Limb (tissue), 2 donors: ENCODE results near the gene FIBP.
A peak's percentile ranks its signal among the peaks of the same experiment; 100 is the strongest.
"Not testable (repeated sequence)": the region's sequence is repeated elsewhere in the genome, so short reads cannot be mapped to it uniquely, and the experiment has no call there.

Experiments
- DNase-seq, 2 donors: peaks; one replicate each; pipeline ENCODE4 v3.0.0-alpha.2; 2016; ENCODE audit errors: extremely low spot score in 2 of 2

FIBP gene

DNA sequence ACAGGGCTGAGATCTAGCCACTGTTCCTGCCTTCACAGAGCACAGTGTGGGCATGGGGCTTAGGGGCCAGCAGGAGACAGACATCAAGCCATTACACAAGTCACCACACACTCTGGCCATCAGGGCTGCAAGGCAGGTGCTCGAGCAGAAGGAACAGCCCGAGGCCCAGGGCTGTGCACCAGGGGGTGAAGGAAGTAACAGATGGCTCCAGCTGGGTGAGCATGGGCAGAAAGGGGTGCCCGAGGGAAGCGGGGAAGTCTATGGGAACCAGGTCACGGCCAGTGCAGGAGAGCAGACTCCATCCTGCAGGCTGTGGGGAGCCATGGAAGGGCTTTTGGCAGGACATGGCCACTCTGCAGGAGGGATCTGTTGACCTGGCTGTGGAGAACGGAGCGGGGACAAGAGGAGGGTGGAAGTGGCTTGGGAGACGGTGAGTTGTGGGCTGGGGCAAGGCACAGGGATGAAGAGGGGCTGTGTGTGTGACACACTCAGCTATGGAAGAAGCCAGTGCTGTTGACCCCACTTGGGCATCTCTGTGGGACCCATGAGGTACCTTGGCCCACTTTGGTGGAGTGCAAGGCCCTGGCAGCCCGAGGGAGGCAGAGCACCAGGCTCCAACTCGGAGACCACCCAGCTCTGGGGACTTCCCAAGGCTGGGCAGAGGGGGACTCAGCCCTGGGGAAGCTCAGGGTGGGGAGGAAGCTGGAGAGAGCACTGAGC is 27.0 kb upstream of the FIBP start:
- no peak for DNase-seq

DNA sequence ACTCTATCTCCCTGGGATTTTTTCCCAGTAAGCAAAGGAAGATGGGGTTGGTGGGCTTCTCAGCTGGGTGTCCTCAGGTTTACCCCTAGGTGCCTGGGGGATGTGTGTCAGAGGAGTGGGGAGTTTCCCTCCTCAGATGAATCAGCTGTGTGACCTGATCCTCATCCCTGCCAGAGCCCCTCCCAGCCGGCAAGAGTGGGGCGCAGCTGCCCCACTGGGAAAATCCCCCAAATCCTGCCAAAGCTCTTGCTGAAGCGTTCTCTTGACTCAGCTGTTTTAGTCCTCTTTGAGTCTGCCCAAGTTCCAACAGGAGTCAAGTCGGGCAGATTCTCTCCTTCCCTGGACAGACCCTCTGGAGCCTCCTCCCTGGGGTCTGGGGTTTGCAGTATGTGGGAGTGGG is 24.6 kb upstream of the FIBP start:
- DNase-seq, result no peak

DNA sequence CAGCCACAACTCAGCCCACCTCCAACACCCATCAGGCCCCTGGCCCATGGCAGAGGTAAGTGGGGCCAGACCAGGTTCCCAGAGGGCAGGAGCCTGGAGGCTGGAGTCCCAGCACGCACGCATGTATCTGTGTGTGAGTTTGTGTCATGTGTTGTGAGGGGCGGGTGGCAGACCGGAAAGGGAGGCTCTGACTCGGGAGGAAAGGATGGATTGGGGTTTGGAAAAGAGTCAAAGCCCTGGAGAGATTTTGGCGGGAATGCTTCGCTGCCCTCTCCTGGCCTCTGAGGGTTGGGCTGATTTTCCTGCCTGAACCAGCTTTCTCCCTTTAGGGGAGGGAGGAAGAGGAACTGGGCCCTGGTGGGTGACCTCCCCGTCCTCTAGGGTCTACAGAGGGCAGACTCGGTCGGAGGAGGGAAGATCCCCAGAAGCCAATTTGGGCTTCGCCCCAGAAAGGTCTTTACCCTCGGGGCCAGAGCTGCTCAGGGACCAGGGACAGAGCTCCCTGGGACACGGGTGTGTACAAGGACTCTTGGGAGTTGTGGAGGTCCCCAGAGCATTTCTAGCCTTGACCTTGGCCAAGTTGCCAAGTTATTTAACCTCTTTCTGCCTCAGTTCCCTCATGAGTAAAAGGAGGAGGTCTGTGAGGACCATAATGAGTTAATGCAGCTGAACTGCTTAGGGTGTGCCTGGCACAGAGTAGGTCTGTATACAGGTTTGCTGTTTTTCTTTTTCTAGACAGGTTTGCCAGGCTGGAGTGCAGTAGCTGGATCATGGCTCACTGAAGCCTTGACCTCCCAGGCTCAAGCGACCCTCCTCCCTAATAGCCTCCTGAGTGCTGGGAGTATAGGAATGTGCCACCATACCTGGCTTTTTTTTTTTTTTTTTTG is 23.7 kb upstream of the FIBP start:
- peak; percentile 52 to 62 for DNase-seq

DNA sequence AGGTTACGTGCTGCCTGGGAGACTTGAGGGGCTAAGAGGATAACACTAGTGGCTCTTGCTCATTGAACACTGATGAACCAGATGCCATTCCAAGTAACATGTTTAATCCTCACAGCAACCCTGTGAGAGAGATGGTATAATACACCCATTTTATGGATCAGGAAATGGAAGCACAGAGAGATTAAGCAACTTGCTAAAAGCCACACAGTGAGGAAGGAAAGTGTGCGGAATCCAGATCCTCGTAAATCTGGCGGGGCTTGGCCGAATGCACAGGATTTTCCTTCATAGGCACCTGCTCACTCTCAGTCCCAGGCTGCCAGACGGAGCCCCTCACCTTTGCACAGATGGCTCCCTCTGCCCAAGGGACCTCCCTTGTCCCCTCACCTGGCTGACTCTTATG is 19.6 kb upstream of the FIBP start:
- DNase-seq, result no peak

DNA sequence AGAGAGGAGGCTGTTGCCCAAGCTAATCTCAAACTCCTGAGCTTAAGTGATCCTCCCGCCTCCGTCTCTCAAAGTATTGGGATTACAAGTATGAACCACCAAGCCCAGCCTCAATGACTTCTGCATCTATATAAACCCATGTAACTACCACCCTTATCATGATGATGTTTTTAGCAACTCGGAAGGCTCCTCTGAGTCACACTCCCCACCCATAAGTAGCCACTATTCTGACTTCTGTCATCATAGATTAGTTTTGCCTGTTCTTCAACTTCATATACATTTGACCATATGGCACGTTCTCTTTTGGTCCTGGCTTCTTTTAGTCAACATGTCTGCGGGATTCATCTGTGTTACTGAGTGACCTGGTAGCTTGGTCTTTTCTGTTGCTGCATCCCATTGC is 18.3 kb upstream of the FIBP start:
- no peak for DNase-seq

DNA sequence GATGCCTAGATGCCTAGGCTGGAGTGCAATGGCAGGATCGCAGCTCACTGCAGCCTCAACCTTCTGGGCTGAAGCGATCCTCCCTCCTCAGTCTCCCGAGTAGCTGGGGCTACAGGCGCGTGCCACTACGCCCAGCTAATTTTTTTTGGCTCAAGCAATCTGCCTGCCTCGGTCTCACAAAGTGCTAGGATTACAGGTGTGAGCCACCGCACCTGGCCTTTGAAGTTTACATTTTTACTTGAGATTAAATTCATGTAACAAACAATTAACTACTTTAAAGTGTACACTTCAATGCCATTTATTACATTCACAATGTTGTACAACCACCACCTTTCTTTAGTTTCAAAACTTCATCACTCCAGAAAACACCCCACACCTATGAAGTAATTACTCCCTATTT is 15.4 kb upstream of the FIBP start:
- no peak for DNase-seq

DNA sequence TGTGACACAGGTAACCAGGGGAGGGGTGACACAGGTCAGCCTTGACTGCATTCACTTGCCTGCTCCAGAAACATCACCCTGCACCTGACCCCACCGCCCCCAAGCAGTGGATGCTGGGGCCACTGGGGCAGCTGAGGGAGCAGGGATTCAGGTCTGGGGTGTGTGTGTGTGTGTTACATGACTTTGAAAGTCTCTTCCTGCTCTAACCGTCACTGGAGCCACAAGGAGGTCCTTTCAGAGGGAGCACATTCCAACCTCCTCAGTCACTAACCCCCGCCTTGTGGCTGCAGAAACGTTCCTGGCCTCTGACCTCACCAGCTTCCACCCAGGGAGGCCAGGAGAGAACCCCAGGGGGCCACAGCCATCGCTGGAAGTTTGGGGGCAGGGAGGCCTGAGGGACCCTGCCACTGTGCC is 14.8 kb upstream of the FIBP start:
- no peak for DNase-seq

DNA sequence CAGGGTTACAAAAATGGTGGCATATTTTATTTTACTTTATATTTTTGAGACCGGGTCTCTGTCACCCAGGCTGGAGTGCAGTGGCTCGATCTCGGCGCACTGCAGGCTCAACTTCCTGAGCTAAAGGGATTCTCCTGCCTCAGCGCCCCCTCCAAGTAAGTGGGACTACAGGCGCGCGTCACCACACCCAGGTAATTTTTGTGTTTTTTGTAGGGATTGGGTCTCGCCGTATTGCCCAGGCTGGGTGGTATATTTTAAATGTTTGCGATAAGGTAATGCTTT is 12.6 kb upstream of the FIBP start:
- no peak for DNase-seq

DNA sequence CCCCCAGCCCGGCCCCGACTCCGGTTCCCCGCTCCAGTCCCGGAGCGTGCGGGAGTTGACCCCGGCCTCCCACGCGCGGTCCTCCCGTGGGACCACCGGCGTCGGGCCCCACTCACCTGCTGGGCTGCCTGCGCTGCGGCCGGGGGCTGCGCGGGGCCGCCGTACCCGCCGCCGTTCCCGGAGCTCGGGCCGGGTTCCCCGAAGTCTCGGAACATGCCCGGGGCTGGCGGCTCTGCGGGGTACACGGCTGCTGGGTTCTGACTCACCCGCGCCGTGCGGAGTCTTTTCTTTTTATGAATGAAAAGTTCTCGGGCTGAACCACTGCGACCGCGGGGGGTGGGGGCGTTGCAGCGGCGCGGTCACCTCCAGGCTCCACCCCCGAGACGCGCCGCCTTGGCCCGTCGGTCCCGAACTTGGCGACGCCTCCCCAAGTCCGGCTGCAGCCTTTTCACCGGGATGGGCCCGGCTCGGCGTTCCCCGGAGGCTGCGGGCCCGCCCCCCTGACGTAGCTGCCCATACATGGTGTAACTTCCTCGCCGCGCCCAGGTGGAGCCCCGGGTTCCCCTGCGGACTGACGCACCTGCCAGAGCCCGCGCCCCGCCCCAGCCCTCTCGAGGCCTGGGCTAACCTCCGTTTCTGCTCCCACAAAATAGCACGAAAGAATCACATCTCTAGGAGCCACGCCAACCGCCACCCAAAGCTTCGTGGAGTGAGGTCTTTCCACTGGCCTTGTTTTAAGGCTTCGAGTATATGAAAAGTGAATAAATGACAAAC is 12.0 kb upstream of the FIBP start, which contains the start of gene FOSL1:
FOSL1 (minus strand) TSS at position 264 of the 774 bp plus-strand sequence; CDS start at position 215, 49 bp downstream.
- peak; percentile 18 to 71 for DNase-seq

DNA sequence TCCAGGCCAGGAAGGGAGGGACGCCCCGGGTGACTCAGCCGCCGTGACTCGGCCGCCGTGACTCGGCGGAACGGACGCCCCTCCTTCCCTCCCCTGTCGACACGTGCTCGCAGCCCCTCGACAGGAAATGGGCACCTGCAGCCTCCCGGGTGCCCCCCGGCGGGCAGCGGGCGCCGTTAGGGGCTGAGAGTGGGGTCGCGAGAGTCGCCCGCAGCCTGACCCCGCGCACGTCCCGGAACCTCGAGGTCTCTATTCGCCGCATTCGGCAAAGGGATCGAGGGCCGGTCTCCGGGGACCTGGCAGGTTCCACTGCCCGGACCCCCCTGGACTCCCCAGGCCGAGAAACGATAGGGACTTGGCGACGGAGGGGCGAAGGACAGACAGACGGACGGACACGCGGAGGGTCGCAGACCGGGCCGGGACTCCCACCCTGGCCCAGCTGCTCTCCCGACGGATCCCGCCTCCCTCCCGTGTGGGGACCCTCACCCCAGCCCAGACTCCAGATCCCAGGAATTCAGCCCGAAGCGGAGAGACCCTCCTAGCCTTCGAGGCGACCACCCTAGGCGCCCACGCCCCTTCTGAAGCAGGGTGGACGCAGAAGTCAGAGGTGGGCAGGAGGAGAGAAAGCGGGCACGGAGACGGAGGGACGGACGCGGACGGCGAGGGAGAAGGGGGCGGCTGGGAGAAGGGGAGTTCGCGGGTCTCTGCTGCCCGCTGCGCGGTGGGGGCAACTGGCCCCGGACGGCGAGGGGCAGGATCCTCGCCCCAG is 11.3 kb upstream of the FIBP start:
- DNase-seq, result peak in 1 of 2 donors; percentile 62

DNA sequence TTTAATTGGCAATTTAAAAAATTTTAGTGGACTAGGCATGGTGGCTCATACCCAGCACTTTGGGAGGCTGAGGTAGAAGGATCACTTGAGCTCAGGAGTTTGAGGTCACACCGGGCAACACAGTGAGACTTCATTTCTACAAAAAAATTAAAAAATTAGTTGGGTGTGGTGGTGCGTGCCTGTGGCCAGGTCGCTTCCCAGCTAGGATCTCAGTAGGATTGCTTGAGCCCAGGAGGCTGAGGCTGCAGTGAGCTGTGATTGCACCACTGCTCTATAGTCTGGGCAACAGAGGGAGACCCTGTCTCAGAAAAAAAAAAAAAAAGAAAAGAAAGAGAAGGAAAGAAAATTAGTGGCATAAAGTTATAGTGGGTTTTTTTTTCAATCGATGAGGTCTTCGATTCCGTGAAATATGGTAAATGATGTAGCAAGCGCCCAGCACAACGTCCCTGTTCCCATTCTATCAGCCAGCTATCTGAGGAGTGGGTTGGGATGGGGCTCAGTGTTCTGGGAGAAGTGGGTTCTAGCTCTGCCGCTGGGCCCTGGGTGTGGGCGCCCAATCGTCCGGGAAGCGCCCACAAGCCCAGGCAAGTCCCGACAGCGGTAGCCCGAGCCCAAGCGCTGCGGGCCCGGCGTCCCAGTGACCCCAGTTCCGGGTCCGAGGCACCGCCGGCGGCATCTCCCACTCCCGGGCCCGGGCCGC is 10.5 kb upstream of the FIBP start:
- no peak for DNase-seq

DNA sequence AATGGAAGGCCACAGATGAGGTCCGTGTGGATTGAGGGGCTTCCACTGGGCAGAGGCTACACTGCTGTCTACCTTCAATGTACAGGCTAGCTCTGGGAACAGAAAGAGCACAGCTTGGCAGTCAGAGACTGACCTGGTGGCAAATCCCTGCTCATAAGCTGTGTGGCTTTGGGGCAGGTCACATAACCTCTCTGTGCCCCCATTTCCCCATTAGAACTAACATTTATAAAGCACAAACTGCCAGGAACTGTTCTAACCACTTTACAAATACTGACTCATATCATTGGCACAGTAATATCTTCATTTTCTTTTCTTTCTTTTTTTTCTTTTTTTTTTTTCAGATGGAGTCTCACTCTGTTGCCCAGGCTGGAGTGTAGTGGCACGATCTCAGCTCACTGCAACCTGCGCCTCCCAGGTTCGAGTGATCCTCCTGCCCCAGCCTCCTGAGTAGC is 8.8 kb upstream of the FIBP start:
- DNase-seq, result no peak

DNA sequence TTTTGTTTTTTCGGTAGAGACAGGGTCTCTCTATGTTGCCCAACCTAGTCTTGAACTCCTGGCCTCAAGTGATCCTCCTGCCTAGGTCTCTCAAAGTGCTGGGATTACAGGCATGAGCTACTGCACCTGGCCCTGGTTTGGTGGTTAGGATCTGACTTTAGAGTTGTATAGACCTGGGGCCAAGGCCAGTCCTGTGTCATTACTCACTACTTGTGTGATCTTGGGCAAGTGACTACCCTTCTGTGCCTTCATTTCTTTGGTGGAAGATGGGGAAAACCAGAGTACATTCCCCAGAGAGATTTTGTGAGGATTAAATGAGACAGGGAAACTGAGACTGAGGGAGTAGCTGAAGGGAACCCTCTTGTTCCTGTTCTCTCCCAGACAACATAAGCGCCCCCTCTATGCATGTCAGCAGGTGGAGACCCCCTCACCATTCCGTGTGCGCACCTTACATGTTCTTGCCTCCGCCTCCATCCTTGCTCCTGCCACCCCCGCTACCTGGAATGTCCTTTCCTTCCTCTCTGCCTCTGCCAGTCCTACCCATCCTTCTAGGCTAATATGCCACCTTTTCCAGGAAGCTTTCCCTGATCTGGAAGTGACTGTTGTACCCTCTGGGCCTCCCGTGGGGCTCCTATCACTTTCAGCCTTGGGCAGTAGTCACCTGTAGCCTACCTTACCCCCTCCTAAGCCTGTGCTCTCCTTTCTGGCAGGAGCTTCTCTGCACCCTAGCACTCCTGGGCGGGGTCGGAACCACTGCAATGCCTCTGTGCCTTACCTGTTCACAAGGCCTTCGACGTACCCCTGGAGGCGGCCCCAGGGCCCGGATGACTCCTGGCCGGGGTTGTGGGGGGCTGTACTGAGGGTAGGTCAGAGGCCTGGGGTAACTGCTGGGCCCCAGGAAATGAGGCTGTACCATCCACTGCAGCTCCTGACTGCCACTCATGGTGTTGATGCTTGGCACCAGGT is 8.0 kb upstream of the FIBP start:
- no peak for DNase-seq

DNA sequence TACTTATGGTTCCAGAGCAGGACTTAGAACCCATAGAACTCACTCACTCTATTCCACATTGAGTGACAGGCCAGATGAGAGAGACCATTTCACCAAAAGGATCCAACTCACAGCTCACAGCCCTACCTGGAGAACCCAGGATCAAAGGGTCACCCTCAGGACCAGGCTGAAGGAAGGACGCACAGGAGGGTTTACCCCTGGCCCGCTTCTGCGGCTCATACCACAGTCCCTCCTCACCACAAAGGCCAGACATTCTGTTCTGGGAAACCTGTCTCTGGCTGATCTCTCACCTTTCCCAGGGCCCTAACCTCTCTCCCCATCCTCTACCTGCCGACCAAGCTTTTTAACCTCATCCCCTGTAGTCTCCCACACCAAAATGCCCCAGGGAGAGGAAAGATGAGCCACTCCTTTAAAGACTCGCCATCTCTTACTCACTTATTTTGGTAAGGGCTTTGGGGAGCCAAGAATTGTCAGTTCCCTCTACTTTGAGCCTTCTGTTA is 7.3 kb upstream of the FIBP start:
- DNase-seq, result no peak

DNA sequence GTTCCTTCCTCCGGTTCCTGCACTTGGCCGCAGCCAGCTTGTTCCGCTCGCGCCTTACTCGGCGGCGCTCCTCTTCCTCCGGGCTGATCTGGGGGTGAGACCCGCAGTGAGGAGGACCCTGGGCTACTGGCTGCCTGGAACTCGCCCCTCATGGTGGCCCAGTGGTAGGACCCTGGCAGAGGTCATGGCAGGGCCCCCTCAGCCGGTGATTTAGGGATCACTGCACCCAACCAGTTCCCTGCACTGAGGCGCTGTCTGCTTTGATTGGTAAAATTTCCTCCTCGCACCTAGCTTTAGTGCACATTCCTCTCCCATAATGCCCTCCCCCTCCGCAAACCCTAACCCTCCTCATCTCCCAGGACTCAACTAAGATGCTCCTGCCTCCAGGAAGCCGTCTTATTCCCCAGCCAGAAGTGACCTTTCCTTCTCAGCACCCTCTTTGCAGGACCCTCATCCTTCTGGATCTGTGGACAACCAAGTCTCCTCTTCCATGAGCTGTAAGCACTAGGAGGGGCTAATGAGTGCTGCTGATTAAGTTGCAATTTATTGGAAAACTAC is 5.8 kb upstream of the FIBP start:
- DNase-seq, result no peak

DNA sequence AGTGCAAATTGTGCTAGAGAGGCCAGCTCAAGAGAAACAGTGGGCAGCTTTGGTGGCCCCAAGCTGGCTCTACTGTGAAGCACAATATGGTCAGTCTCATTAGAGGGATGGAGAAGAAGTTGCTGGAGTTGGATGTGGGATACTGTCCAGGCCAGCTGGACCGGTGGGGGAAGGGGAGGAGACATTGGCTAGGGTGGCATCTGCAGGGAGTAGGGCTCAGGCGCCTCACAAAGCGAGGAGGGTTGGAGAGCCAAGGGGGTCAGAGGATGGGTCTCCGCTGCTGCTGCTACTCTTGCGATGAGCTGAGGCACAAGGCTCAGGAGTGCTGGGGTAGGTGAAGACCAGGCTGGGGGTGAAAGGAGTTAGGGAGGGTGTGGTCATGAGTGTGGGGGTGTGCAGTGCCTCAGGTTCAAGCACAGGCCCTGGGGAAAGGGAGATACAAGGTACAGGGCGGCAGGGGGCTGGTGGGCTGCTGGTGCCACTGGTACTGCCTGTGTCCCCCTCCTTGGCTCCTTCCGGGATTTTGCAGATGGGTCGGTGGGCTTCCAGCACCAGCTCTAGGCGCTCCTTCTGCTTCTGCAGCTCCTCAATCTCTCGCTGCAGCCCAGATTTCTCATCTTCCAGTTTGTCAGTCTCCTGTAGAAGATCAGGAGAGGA is 4.5 kb upstream of the FIBP start:
- no peak for DNase-seq

DNA sequence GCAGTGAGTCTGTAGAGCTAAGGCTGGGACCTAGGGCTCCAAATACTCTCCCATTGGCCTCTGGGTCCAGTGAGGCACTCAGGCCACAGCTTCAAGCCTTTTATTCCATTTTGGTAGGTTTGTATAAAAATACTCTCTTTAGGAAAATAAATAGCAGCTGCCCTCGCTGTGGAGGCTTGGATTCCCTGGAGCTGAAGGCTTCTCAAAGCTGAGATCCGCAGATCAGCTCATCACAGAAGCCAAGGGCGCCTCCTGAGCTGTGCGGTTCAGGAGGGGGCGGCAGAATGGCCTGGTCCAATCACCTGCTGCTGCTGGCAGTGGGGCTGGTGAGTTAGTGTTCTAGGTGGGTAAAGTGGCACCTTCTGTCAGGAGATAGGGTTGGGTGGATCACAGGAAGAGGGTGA is 3.9 kb upstream of the FIBP start:
- not testable (repeated sequence) for DNase-seq
